Non-pigmented ciliary epithelial cell (primary cell): ENCODE measurements around the gene CABCOCO1.

Source experiments
- DNase-seq: peaks from one replicate; pipeline ENCODE4 v3.0.0-alpha.2; 2010; ENCODE audit warnings: low read depth

Gene CABCOCO1

GRCh38 chr10:61814160-61814559 lies 151.4 kb downstream of the CABCOCO1 start:
- DNase-seq, result no peak

- no peak for DNase-seq
These were observed 152.8 kb downstream of the CABCOCO1 start for GRCh38 chr10:61815496-61815895.
